BJ (cell line): ENCODE data around the gene POU2F1. TPM values are rescaled to one million over a fixed set of nuclear protein-coding genes. Genes with fewer than 3 reads are reported as not detected.

Experiments
- CTCF ChIA-PET: fragments of 350-600 bp; formaldehyde crosslinking; extraction: SDS; loops from one replicate; lab custom pipeline; 2021; ENCODE audit warnings: antibody characterized with exemption, inconsistent platforms; lab: Yijun Ruan, JAX
- POLR2A ChIA-PET: fragments of 300-600 bp; sonication (Branson Sonifier 250); formaldehyde crosslinking; extraction: SDS; loops from one replicate; lab custom pipeline; 2021; ENCODE audit warnings: antibody characterized with exemption; lab: Charles Lee
- DNase-seq: peaks from one replicate; pipeline ENCODE4 v3.0.0-alpha.2; 2011; ENCODE audit warnings: low read depth
- H3K27me3 ChIP-seq: 2 replicates; pipeline ENCODE4 v1.6.0; 2011; ENCODE audit warnings: low read length; ENCODE audit not compliant: control insufficient read depth, insufficient read depth
- H3K36me3 ChIP-seq: 2 replicates; pipeline ENCODE4 v1.5.1; 2011; ENCODE audit warnings: low read length; ENCODE audit not compliant: control insufficient read depth, insufficient read depth
- H3K4me3 ChIP-seq: 2 replicates; pipeline ENCODE4 v1.5.1; 2011; ENCODE audit warnings: low read depth, mild to moderate bottlenecking, control low read depth, low read length
- polyA plus RNA-seq: library from polyadenylated mRNA; depleted of rRNA; stranded (reverse); fragments of >200 nt; gene quantifications from 2 replicates; pipeline ENCODE4 v1.2.3, GENCODE V29; 2011
- TF ChIP-seq, protein P1 (sequence below): IDR thresholded peaks from 2 replicates; pipeline ENCODE4 v1.5.1; 2011; ENCODE audit warnings: low read depth, mild to moderate bottlenecking, control low read depth, inconsistent platforms, low read length, moderate library complexity; ENCODE audit not compliant: insufficient read depth

The POU2F1 gene
- polyA plus RNA-seq, 1 experiment, result 4.6 TPM

DNA sequence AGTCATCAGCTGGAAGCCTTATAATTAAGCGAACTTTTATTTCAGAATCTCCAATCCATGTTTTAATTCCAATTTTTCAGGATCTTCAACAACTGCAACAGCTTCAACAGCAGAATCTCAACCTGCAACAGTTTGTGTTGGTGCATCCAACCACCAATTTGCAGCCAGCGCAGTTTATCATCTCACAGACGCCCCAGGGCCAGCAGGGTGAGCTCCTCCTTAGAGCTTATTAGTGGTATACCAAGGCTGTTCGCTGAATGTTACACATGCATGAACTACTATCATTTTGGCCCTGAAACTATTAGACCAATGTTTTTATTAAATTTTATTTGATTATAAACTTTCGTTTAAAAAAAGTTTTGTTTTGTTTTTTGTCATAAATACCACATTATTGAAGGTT, 155.3 kb downstream of the POU2F1 start:
- Histone ChIP-seq H3K27me3 (no peaks in the 10 kb centered on the region), H3K36me3 (no peaks in the 10 kb centered on the region), H3K4me3 (no peak overlapping the region)
- ChIA-PET POLR2A (no interaction called here), CTCF (interaction anchor here (1.0 kb wide), 1 partner anchor 9 kb away, joined by 3 read pairs; no protein-coding TSS in a partner anchor)
- DNase-seq, result no peak
- TF ChIP-seq, protein P1, sequence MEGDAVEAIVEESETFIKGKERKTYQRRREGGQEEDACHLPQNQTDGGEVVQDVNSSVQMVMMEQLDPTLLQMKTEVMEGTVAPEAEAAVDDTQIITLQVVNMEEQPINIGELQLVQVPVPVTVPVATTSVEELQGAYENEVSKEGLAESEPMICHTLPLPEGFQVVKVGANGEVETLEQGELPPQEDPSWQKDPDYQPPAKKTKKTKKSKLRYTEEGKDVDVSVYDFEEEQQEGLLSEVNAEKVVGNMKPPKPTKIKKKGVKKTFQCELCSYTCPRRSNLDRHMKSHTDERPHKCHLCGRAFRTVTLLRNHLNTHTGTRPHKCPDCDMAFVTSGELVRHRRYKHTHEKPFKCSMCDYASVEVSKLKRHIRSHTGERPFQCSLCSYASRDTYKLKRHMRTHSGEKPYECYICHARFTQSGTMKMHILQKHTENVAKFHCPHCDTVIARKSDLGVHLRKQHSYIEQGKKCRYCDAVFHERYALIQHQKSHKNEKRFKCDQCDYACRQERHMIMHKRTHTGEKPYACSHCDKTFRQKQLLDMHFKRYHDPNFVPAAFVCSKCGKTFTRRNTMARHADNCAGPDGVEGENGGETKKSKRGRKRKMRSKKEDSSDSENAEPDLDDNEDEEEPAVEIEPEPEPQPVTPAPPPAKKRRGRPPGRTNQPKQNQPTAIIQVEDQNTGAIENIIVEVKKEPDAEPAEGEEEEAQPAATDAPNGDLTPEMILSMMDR, result no peak

DNA sequence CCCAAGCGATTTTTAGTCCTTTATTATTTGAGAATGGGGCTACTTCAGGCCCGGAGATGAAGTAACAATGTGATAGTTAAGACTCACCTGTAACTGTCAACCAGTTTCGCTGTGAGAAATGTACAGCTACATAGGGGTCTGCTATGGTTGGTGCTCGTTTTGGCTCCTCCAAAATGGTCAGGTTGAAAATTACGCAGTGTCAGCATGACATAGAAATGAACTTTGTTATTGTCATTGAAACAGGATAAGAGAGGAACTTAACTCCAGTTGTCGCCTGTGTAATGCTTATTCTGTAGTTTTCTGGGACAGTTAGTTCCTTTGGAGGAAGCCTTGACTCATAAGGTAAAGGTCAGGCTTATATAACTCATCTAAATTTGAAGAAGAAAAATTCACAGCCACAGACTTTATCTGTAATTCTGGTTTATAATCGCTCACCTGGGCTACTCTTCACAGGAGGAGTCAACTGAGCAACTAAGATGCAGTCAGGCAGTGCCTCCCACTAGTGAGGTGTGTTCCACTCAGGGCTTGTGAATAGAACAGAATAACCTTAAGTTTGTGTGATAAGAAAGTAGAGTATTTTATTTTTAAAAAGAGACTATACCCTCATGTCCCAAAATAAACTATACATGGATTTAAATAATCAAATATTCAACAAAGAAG, 166.7 kb downstream of the POU2F1 start:
- CTCF ChIA-PET, result no interaction called here
- no peak overlapping the region for H3K4me3 ChIP-seq
- peaks cover 4% of the 10 kb centered on the region; the same call in 1 of the 2 replicates for H3K36me3 ChIP-seq
- H3K27me3 ChIP-seq, result no peaks in the 10 kb centered on the region
- TF ChIP-seq, protein P1, result no peak
- POLR2A ChIA-PET, result no interaction called here
- no peak for DNase-seq

DNA sequence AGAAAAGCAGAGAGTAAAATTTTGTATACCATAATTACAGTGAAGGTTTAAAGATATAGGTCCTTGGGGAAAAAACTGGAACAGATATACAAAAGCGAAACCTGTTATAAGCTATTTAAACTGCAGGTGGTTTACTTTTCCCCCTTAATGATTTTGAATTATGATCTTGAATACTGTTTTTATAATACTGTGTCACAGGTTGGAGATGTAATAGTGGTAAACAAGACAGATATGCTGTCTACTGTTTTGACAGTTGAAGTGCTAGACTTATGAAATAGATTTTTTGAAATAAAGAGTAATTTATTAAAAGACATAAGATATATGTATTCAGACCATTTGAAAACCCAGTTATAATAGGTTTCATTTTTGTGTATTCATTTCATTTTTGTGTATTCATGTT, 168.3 kb downstream of the POU2F1 start:
- TF ChIP-seq, protein P1, result no peak
- no peak for DNase-seq
- CTCF ChIA-PET, result no interaction called here
- POLR2A ChIA-PET, result no interaction called here
- Histone ChIP-seq H3K4me3 (no peak overlapping the region), H3K27me3 (no peaks in the 10 kb centered on the region), H3K36me3 (peaks cover 4% of the 10 kb centered on the region; the same call in 1 of the 2 replicates)

DNA sequence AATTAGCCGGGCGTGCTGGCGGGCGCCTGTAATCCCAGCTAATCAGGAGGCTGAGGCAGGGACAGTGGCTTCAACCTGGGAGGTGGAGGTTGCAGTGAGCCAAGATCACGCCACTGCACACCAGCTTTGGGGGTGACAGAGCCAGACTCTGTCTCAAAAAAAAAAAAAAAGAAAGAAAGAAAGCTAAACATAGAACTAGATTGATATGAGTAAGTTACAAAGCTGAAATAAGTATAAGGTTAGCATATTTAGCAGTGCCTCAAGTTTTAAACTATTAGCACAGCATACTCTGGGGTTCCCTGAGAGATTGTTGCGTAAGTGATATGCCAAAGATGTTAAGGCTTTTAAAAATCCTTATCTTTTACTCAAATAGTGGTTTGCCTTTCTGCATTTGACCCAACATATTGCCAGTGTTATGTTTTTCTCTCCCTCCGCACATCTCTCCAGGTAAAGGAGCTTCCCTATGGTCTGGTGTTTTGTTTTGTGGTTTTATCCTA, 171.6 kb downstream of the POU2F1 start:
- CTCF ChIA-PET, result interaction anchor here (0.6 to 1.3 kb wide), 4 partner anchors 9 to 50 kb away, joined by 3 read pairs; no protein-coding TSS in a partner anchor

DNA sequence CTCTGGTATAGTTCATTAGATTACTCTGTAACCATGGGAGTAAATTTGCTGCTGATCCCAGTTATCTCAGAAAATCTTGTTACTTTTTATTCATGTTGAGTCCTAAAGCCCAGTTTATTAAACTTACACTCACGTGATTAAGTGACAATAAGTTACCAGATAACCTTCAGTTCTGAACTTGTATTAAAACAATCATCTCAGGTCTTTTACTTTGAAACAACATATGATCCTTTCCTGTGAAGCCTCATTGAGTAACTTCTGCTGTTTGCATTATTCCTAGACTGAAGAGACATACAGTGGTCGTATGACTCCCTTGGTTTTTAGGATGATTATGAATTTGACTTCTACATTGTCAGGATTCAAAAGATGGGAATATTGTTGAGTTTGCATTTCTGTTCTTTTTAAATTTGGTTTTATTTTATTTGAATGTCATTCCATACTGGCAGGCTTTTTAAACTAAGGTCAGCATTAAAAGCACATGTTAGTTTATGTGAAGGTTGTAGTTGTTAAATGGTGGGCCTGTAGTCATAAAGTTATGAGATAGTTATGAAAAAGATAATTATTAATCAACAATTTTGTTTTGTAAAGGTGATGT, 179.8 kb downstream of the POU2F1 start:
- no peaks in the 10 kb centered on the region for H3K27me3 ChIP-seq
- DNase-seq, result no peak
- H3K36me3 ChIP-seq, result no peaks in the 10 kb centered on the region; the same call in 1 of the 2 replicates
- no peak overlapping the region for H3K4me3 ChIP-seq
- CTCF ChIA-PET, result interaction anchor here (0.6 to 3.5 kb wide), 7 partner anchors 8 to 133 kb away, joined by 3 to 16 read pairs (median 4); no protein-coding TSS in a partner anchor
- TF ChIP-seq, protein P1, result no peak
- POLR2A ChIA-PET, result no interaction called here

More for the DNA sequence above, 171.6 kb downstream of the POU2F1 start:
- POLR2A ChIA-PET, result no interaction called here
- Histone ChIP-seq H3K36me3 (peaks cover 3% of the 10 kb centered on the region; the same call in 1 of the 2 replicates), H3K27me3 (no peaks in the 10 kb centered on the region), H3K4me3 (no peak overlapping the region)
- no peak for DNase-seq
- TF ChIP-seq, protein P1, result no peak
